Fibroblast of villous mesenchyme (primary cell): ENCODE measurements around the gene LRCH1. TPM values are rescaled to one million over a fixed set of nuclear protein-coding genes. Genes with fewer than 3 reads are reported as not detected.

Source experiments
- DNase-seq: peaks from one replicate; pipeline ENCODE4 v3.0.0-alpha.2; 2010; ENCODE audit warnings: low read depth
- H3K4me3 ChIP-seq: 2 replicates; pipeline ENCODE4 v1.5.1; 2011; ENCODE audit warnings: low read depth, mild to moderate bottlenecking, low read length
- total RNA-seq: library from RNA; depleted of rRNA; stranded (reverse); fragments of >200 nt; gene quantifications from 2 replicates; pipeline ENCODE4 v1.2.3, GENCODE V29; 2012
- TF ChIP-seq, protein P1 (sequence below): IDR thresholded peaks from 2 replicates; pipeline ENCODE4 v1.5.1; 2012; ENCODE audit warnings: low read depth, mild to moderate bottlenecking, low read length; ENCODE audit not compliant: insufficient read depth

Gene LRCH1
- total RNA-seq, 1 donor, result 9.1 TPM

- no peak overlapping the region for H3K4me3 ChIP-seq
- no peak for DNase-seq
- TF ChIP-seq, protein P1, sequence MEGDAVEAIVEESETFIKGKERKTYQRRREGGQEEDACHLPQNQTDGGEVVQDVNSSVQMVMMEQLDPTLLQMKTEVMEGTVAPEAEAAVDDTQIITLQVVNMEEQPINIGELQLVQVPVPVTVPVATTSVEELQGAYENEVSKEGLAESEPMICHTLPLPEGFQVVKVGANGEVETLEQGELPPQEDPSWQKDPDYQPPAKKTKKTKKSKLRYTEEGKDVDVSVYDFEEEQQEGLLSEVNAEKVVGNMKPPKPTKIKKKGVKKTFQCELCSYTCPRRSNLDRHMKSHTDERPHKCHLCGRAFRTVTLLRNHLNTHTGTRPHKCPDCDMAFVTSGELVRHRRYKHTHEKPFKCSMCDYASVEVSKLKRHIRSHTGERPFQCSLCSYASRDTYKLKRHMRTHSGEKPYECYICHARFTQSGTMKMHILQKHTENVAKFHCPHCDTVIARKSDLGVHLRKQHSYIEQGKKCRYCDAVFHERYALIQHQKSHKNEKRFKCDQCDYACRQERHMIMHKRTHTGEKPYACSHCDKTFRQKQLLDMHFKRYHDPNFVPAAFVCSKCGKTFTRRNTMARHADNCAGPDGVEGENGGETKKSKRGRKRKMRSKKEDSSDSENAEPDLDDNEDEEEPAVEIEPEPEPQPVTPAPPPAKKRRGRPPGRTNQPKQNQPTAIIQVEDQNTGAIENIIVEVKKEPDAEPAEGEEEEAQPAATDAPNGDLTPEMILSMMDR, result no peak
These were observed 14.7 kb downstream of the LRCH1 start for GRCh38 chr13:46567671-46568070.

- TF ChIP-seq, protein P1, result no peak
- DNase-seq, result no peak
- H3K4me3 ChIP-seq, result no peak overlapping the region
These were observed 16.5 kb downstream of the LRCH1 start for GRCh38 chr13:46569456-46569855.

- no peak overlapping the region for H3K4me3 ChIP-seq
- no peak for DNase-seq
- TF ChIP-seq, protein P1, result no peak
These were observed 17.3 kb downstream of the LRCH1 start for GRCh38 chr13:46570273-46570672.

DNA sequence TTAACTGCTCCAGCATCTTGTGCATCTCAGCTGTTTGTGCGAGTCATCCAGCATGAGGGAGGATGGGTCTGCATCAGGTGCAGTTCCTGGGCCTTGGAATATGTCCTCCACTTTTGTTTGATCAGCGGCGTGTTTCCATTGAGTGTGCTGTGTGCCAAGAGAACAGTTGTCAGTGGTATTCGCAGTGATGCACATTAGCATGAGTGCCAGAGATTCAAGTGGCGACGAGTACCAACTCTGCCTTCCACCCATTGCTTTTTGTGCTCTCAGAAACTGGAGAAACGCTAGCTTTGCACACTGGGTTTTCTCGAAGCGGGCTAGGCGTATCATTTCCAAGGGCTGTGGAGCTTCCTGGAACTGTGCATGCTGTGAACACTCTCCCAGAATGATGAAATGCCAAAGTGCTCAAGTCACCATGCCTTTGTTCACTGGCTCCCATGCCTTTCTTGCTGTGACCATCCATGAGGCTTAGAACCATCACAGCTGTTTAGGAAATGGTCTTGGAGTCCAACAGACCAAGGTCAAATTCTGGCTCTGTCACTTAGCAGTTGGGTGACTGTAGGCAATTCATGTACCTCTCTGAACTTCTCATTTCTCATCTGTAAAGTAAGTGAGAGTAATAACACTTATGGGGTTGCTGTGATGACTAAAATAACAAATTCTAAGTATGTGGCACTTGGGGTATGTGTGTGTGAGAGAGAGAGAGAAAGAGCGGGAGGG lies 18.4 kb downstream of the LRCH1 start:
- TF ChIP-seq, protein P1, result no peak

DNA sequence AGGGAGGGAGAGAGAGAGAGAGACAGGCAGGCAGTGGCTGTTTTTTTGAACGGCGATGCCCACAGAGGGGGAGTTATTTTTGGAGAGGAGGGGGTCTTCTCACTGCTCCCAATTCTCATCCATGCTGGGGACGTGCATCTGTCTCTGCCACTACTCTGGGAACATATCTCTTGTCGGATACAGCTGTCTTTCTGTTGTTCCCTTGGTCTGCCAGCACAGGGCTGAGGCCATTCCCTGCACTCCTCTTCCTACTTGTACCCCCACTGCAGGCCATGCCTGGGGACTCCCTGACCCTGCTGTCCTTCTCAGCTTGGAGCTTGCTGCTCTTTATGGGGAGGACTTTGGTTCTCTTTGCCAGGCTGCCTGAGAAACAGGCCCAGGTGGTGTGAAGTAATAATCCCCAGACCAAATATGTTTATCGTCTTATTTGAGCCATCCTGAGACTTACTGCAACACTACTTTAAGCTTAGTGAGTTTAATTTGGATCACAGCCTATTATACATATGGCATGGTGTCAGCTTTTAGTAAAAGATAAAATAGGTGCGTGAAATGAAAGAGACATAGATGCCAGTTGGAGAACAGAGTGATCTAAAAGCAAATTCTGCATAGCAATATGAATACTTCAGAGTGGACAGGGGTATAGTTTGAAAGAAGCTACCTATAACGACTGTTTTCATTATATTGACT lies 19.1 kb downstream of the LRCH1 start:
- TF ChIP-seq, protein P1, result no peak
- DNase-seq, result no peak

More for the DNA sequence above, 18.4 kb downstream of the LRCH1 start:
- H3K4me3 ChIP-seq, result no peak overlapping the region
- peak; percentile 23 for DNase-seq

DNA sequence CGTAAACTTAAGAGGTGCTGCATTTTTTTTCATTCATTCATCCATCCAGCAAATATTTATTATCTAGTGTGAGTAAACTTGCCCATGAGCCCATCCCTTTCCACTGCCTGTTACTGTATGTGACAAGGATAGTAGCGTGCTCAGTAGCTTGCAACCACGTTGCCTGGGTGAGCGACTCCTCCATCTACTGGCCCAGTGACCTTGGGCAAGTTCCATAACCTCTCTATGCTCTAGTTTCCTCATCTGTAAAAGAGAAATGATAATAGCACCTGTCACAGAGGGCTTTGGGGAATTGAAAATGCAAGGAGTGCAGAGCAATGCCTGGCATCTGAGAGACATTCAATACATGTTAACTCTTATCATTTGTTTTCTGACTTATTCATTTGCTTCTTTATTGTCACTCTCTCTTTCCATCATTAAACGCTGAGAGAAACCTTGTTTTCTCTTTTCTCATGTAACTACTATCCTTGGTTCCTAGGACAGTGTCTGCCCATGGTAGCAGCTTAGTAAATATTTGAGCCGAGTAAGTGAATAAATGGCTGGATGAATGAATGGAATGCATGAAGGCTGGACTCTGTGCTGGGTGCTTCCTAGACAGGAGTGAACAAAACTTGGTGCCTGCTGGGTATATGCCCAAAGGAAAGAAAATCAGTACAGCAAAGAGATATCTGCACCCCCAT lies 19.9 kb downstream of the LRCH1 start:
- H3K4me3 ChIP-seq, result no peak overlapping the region
- TF ChIP-seq, protein P1, result no peak
- no peak for DNase-seq

More for the DNA sequence above, 19.1 kb downstream of the LRCH1 start:
- no peak overlapping the region for H3K4me3 ChIP-seq
